Prostate gland (tissue), 2 donors: ENCODE measurements around the gene SH2D7.

ENCODE experiments used
- POLR2A ChIP-seq: fragments of 450-650 bp; IDR thresholded peaks from one replicate; pipeline ENCODE4 v1.6.1; 2016; ENCODE audit warnings: antibody characterized with exemption, mild to moderate bottlenecking
- TF ChIP-seq, protein P1 (sequence below), 4 experiments: fragments of 200-600 bp in 2 of 4; fragments of 450-650 bp in 2 of 4; sonication (generic) in 2 of 4; IDR thresholded peaks; 1 replicate in 3 of 4; 2 replicates in 1 of 4; pipeline ENCODE4 v1.5.1; 2016 to 2019; ENCODE audit warnings: antibody characterized with exemption in 4 of 4, mild to moderate bottlenecking in 2 of 4, moderate library complexity in 2 of 4

- no peak for TF ChIP-seq POLR2A
- TF ChIP-seq, protein P1, sequence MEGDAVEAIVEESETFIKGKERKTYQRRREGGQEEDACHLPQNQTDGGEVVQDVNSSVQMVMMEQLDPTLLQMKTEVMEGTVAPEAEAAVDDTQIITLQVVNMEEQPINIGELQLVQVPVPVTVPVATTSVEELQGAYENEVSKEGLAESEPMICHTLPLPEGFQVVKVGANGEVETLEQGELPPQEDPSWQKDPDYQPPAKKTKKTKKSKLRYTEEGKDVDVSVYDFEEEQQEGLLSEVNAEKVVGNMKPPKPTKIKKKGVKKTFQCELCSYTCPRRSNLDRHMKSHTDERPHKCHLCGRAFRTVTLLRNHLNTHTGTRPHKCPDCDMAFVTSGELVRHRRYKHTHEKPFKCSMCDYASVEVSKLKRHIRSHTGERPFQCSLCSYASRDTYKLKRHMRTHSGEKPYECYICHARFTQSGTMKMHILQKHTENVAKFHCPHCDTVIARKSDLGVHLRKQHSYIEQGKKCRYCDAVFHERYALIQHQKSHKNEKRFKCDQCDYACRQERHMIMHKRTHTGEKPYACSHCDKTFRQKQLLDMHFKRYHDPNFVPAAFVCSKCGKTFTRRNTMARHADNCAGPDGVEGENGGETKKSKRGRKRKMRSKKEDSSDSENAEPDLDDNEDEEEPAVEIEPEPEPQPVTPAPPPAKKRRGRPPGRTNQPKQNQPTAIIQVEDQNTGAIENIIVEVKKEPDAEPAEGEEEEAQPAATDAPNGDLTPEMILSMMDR (IDR thresholded peaks at IDR 0.05), result no peak
Measured at GRCh38 chr15:78100886-78101285, 8.5 kb downstream of the SH2D7 start.
